CD4-positive, alpha-beta T cell treated with Interleukin-17A for 4 hours (primary cell): ENCODE measurements around the gene METTL21C.

Source experiments
- DNase-seq: peaks from one replicate; pipeline ENCODE4 v3.0.0-alpha.2; 2020; ENCODE audit warnings: mixed read lengths

The METTL21C gene

GRCh38 chr13:102694937-102695336 is at the start of gene METTL21C:
Gene METTL21C (minus strand): TSS chr13:102695044. CDS start chr13:102694498, 546 bp downstream.
- DNase-seq = no peak

- no peak for DNase-seq
These were observed 47.7 kb upstream of the METTL21C start for GRCh38 chr13:102742506-102742905.

GRCh38 chr13:102742101-102742500 is 47.3 kb upstream of the METTL21C start:
- no peak for DNase-seq

GRCh38 chr13:102729560-102730270 is 34.9 kb upstream of the METTL21C start:
- DNase-seq = no peak

GRCh38 chr13:102726430-102726829 is 31.6 kb upstream of the METTL21C start:
- DNase-seq = no peak

GRCh38 chr13:102724923-102725322 is 30.1 kb upstream of the METTL21C start:
- DNase-seq = no peak

GRCh38 chr13:102721800-102722231 is 27.0 kb upstream of the METTL21C start:
- DNase-seq = no peak

- no peak for DNase-seq
These were observed 23.9 kb upstream of the METTL21C start for GRCh38 chr13:102718746-102719145.

GRCh38 chr13:102715447-102715846 is 20.6 kb upstream of the METTL21C start:
- no peak for DNase-seq

- DNase-seq = no peak
These were observed 15.4 kb upstream of the METTL21C start for GRCh38 chr13:102710261-102710679.

GRCh38 chr13:102709536-102709935 is 14.7 kb upstream of the METTL21C start:
- no peak for DNase-seq

GRCh38 chr13:102708991-102709390 is 14.1 kb upstream of the METTL21C start:
- DNase-seq = no peak

- no peak for DNase-seq
These were observed 13.4 kb upstream of the METTL21C start for GRCh38 chr13:102708211-102708610.

GRCh38 chr13:102707467-102707866 is 12.6 kb upstream of the METTL21C start:
- no peak for DNase-seq

- no peak for DNase-seq
These were observed 9.6 kb upstream of the METTL21C start for GRCh38 chr13:102704238-102705058.

- no peak for DNase-seq
These were observed 8.8 kb upstream of the METTL21C start for GRCh38 chr13:102703726-102704035.

- DNase-seq = no peak
These were observed 8.3 kb upstream of the METTL21C start for GRCh38 chr13:102702965-102703725.

GRCh38 chr13:102701331-102701730 is 6.5 kb upstream of the METTL21C start:
- no peak for DNase-seq

GRCh38 chr13:102700088-102701031 is 5.5 kb upstream of the METTL21C start:
- no peak for DNase-seq

- no peak for DNase-seq
These were observed 4.7 kb upstream of the METTL21C start for GRCh38 chr13:102699504-102699903.

GRCh38 chr13:102698649-102698980 is 3.8 kb upstream of the METTL21C start:
- DNase-seq = no peak

- no peak for DNase-seq
These were observed 3.2 kb upstream of the METTL21C start for GRCh38 chr13:102697929-102698648.
